Kidney (tissue), 14 donors: Measurements from ENCODE around the gene EPHA1. TPM values are rescaled to one million over a fixed set of nuclear protein-coding genes. Genes with fewer than 3 reads are reported as not detected.
"Not testable (repeated sequence)": the region's sequence is repeated elsewhere in the genome, so short reads cannot be mapped to it uniquely, and the experiment has no call there.

ENCODE experiments used
- DNase-seq, 5 donors: peaks; one replicate each; pipeline ENCODE4 v3.0.0-alpha.2; 2013 to 2020
- FAIRE-seq: peaks from 2 replicates; lab custom pipeline; 2012; peaks lifted over from hg19 to GRCh38; lab: Jason Lieb, UNC
- H3K27ac ChIP-seq, 2 donors: one replicate each; pipeline ENCODE4 v1.7.0; 2013; ENCODE audit warnings: low read depth in 2 of 2, low read length in 2 of 2, inconsistent platforms in 1 of 2
- H3K27me3 ChIP-seq: one replicate; pipeline ENCODE4 v1.7.1; 2013; ENCODE audit warnings: low read length, inconsistent platforms; ENCODE audit not compliant: control insufficient read depth, insufficient read depth
- H3K36me3 ChIP-seq, 3 donors: one replicate each; pipeline versions ENCODE4 v1.7.0 to v1.7.1; 2013; ENCODE audit warnings: low read length in 3 of 3, control low read depth in 1 of 3, inconsistent platforms in 1 of 3; ENCODE audit not compliant: insufficient read depth in 3 of 3, control insufficient read depth in 2 of 3
- H3K4me1 ChIP-seq, 3 donors: one replicate each; pipeline versions ENCODE4 v1.7.0 to v1.7.1; 2013; ENCODE audit warnings: low read length in 3 of 3, inconsistent platforms in 1 of 3, low read depth in 1 of 3; ENCODE audit not compliant: control insufficient read depth in 2 of 3, insufficient read depth in 2 of 3
- H3K4me3 ChIP-seq, 3 donors: one replicate each; pipeline versions ENCODE4 v1.7.0 to v1.8.1; 2013; ENCODE audit warnings: low read length in 3 of 3, control low read depth in 1 of 3, inconsistent platforms in 1 of 3
- H3K9ac ChIP-seq, 3 donors: one replicate each; pipeline versions ENCODE4 v1.7.0 to v1.7.1; 2013; ENCODE audit warnings: low read length in 3 of 3, control low read depth in 1 of 3, inconsistent platforms in 1 of 3
- H3K9me3 ChIP-seq, 3 donors: one replicate each; pipeline versions ENCODE4 v1.7.0 to v1.7.1; 2013; ENCODE audit warnings: low read length in 3 of 3, control low read depth in 1 of 3, inconsistent platforms in 1 of 3; ENCODE audit not compliant: control insufficient read depth in 2 of 3, insufficient read depth in 1 of 3
- intact Hi-C: fragments of 100-400 bp; cut with DNase I; formaldehyde crosslinking; loops from one replicate; pipeline ENCODE4 v1.11.1; 2022
- polyA plus RNA-seq: library from polyadenylated mRNA; stranded (reverse); fragments of 350-450 nt; fragmentation: Illumina TruSeq; extraction: RNeasy Lipid Tissue Mini Kit (QIAGEN cat#74804); gene quantifications from one replicate; pipeline ENCODE4 v1.2.3, GENCODE V29; 2014; ENCODE audit warnings: low read depth, low replicate concordance; ENCODE audit not compliant: insufficient read depth
- total RNA-seq: library from RNA; stranded (reverse); fragmentation: NEBNext Ultra II Directional; extraction: Animal tissue kit (Norgen Biotek cat#: 25700); gene quantifications from one replicate; pipeline ENCODE4 v1.2.1, GENCODE V29; 2021
- TF ChIP-seq, protein P1 (sequence below): IDR thresholded peaks from 3 replicates; pipeline ENCODE4 v1.5.1; 2012; ENCODE audit warnings: mild to moderate bottlenecking, moderate library complexity, borderline replicate concordance; ENCODE audit not compliant: insufficient read depth; ENCODE audit errors: extremely low read depth
- donor health status: control.
- donor health status: control.
- donor health status: control.
- donor health status: control.
- donor health status: control.
- donor health status: DM: yes; HTN: yes; CAD: no.
- donor health status: Normal renal cell carcinoma (clear cell type).

The EPHA1 gene
- total and polyA plus RNA-seq, 2 donors from 2014 or later, result 6.9 to 22.3 TPM

DNA sequence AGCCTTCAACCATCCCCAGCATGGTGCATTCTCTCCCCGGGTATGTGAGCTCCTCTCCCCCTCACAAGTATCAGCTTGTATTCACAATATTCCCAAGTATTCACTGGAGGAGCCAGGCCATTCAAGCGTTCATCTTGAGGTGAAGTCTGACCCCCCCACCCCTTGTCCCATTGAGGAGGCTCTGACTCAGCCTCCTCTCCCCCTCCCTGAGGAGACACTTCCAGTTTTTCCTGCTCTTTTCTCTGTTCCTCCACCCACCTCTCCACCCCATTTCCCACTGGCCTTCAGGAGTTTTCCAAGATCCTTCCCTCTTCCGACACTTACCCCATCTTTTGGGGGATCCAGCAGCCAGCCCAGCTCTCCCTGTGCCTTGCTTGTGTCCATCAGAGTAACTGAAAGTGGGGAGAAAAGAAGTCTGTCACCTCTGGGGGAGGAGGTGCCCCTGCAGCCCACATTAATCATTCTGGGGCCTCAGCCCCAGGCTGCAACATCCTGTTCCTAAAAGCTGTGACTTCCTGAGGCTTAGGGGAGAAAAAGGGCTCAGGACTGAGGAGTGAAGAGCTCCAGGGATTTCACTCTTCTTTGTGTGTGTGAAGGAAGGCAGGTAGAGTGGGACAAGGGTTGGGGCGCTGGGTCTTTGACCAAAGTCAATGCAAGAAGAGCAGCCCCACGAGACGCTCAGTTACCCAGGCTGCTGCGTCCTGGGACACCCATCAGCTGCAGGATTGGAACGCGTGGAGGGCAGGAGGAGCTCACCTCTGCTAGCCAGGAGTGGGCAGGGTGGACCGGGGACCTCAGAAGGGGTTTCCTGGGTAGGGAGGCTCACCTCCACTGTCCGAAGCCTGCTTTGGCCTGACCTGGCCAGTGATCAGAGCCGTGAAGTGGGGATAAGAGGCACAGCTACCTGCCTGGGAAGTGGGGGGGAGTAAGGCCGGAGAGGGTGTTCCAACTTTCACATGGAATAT is 1.1 kb downstream of the EPHA1 start:
- H3K9ac ChIP-seq, result peak overlapping the region in 2 of 3 donors; percentile 56 to 70
- peak overlapping the region in 2 of 3 donors; percentile 64 to 66 for H3K4me3 ChIP-seq
- intact Hi-C loops, result no loop called here
- FAIRE-seq (no peak), DNase-seq (no peak)
- no peak overlapping the region for H3K27ac ChIP-seq
- peaks cover 0 to 15% (median 7%) of the 10 kb centered on the region in 3 donors for H3K4me1 ChIP-seq
- TF ChIP-seq, protein P1, sequence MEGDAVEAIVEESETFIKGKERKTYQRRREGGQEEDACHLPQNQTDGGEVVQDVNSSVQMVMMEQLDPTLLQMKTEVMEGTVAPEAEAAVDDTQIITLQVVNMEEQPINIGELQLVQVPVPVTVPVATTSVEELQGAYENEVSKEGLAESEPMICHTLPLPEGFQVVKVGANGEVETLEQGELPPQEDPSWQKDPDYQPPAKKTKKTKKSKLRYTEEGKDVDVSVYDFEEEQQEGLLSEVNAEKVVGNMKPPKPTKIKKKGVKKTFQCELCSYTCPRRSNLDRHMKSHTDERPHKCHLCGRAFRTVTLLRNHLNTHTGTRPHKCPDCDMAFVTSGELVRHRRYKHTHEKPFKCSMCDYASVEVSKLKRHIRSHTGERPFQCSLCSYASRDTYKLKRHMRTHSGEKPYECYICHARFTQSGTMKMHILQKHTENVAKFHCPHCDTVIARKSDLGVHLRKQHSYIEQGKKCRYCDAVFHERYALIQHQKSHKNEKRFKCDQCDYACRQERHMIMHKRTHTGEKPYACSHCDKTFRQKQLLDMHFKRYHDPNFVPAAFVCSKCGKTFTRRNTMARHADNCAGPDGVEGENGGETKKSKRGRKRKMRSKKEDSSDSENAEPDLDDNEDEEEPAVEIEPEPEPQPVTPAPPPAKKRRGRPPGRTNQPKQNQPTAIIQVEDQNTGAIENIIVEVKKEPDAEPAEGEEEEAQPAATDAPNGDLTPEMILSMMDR, result no peak
- H3K27me3 ChIP-seq, result no peaks in the 10 kb centered on the region
- no peaks in the 10 kb centered on the region for H3K36me3 ChIP-seq
- no peaks in the 10 kb centered on the region for H3K9me3 ChIP-seq

DNA sequence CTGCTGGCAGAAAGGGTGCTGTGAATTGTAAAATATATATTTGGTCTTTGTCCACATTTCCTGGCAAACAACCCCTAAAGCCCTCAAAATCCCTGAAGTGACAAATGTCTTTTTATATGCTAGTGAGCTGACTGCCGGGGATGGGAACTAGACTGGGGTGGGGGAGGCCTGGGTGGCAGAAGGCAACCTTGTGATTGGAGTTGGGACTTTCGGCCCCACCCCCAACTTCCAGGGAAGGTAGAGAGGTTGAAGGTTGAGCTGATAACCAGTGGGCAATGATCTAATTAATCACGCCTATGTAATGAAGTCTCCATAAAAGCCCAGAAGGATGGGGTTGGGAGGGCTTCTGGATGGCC is 2.7 kb downstream of the EPHA1 start:
- intact Hi-C loops, result no loop called here
- FAIRE-seq, result no peak
- H3K4me1 ChIP-seq, result peaks cover 0 to 15% (median 7%) of the 10 kb centered on the region in 3 donors

DNA sequence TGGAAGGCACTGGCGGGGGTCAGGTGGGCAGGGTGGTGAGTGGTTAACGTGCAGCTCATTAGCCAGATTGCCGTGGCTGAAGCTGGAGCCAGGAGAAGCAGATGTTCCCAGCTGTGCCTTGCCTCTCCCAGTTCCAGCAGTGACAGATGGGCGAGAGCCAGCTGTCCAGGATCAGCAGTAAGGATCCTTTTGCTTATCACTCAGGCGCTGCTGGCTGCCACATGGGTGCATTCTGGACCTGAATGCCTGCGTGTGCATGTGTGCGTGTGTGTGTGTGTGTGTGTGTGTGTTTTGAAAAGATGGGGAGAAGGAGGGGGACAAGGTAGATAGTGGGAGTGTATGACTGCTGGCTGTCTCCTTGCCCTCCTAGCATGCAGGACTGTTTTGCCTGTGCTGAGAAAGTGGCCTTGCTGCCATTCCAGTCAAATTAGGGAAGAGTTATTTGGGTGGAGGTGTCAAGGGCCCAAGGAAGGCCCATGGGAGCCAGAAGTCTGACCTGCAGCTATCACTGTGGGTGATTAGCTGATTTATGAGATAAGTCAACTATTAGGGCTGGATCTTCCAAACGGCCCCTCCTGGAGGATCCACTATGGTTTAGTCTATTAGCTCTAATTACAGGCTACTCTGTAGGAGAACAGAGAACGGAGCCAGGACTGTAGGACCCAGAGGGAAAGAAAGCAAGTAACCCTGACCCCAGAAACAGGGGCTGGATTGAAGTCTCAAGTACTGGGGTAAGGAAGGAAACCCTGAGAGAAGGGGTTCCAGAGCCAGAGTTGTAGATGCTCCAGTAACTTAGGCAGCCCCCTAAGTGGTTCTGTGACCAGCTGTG is 3.3 kb downstream of the EPHA1 start:
- no peaks in the 10 kb centered on the region for H3K9me3 ChIP-seq
- H3K9ac ChIP-seq, result no peak overlapping the region
- peaks cover 0 to 15% (median 7%) of the 10 kb centered on the region in 3 donors for H3K4me1 ChIP-seq
- no peaks in the 10 kb centered on the region for H3K27me3 ChIP-seq
- H3K4me3 ChIP-seq, result peak overlapping the region in 1 of 3 donors; percentile 18
- H3K27ac ChIP-seq, result no peak overlapping the region
- no peak for FAIRE-seq
- intact Hi-C loops, result no loop called here
- peak in 4 of 5 donors; percentile 73 to 92 (median 78) for DNase-seq
- TF ChIP-seq, protein P1, result no peak
- H3K36me3 ChIP-seq, result no peaks in the 10 kb centered on the region

More for the DNA sequence above, 2.7 kb downstream of the EPHA1 start:
- H3K27ac ChIP-seq, result no peak overlapping the region
- TF ChIP-seq, protein P1, result no peak
- no peak overlapping the region for H3K4me3 ChIP-seq
- no peaks in the 10 kb centered on the region for H3K9me3 ChIP-seq
- no peaks in the 10 kb centered on the region for H3K27me3 ChIP-seq
- no peak overlapping the region for H3K9ac ChIP-seq
- peak in 1 of 5 donors; percentile 28 for DNase-seq
- no peaks in the 10 kb centered on the region for H3K36me3 ChIP-seq

DNA sequence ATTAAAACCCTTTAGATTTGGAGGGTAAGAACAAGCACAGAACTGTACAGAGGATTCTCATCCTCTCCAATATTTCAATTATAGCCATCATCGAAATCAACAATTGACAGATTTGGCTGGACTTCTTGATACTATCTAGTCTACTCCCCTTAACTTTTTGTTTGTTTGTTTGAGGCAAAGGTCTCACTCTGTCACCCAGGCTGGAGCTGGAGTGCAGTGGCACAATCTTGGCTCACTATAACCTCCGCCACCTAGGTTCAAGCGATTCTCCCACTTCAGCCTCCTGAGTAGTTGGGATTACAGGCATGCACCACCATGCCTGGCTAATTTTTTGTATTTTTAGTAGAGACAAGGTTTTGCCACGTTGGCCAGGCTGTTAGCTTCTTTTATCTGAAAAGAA is 6.4 kb downstream of the EPHA1 start:
- H3K9ac ChIP-seq, FAIRE-seq, H3K27me3 ChIP-seq, H3K9me3 ChIP-seq, H3K4me1 ChIP-seq, H3K36me3 ChIP-seq, H3K4me3 ChIP-seq, intact Hi-C loops, DNase-seq, H3K27ac ChIP-seq: not testable (repeated sequence)
